HepG2 (cell line): Measurements from ENCODE around the gene LATS1. TPM values are rescaled to one million over a fixed set of nuclear protein-coding genes. Genes with fewer than 3 reads are reported as not detected.

Source experiments
- BRD4 ChIP-seq: sonication (generic); formaldehyde crosslinking; IDR thresholded peaks from 2 replicates; pipeline ENCODE4 v1.4.0; 2020; ENCODE audit warnings: missing genetic modification reagents
- DNMT1 ChIP-seq: sonication (generic); formaldehyde crosslinking; IDR thresholded peaks from 2 replicates; pipeline ENCODE4 v1.5.1; 2020; ENCODE audit warnings: mild to moderate bottlenecking, missing genetic modification reagents
- FOXA1 ChIP-seq, 2 experiments: fragments of 450-650 bp in 1 of 2; sonication (generic) in 1 of 2; formaldehyde crosslinking in 1 of 2; IDR thresholded peaks; 2 replicates each; pipeline versions ENCODE4 v1.4.0 to v1.6.1; 2016 to 2020; ENCODE audit warnings: missing genetic modification reagents in 1 of 2
- GLI4 ChIP-seq: sonication (generic); formaldehyde crosslinking; IDR thresholded peaks from 2 replicates; pipeline ENCODE4 v1.5.1; 2020; ENCODE audit warnings: missing genetic modification reagents, mild to moderate bottlenecking, moderate library complexity, borderline replicate concordance
- ISL2 ChIP-seq: sonication (generic); formaldehyde crosslinking; IDR thresholded peaks from 2 replicates; pipeline ENCODE4 v1.5.0; 2020; ENCODE audit warnings: missing genetic modification reagents
- KLF13 ChIP-seq: sonication (generic); formaldehyde crosslinking; IDR thresholded peaks from 2 replicates; pipeline ENCODE4 v1.4.0; 2020; ENCODE audit warnings: mild to moderate bottlenecking, missing genetic modification reagents
- KMT2B ChIP-seq: IDR thresholded peaks from 2 replicates; pipeline ENCODE4 v1.6.1; 2016; ENCODE audit warnings: missing genetic modification reagents, missing compliant biosample characterization
- MED8 ChIP-seq: sonication (generic); formaldehyde crosslinking; IDR thresholded peaks from 2 replicates; pipeline ENCODE4 v1.8.1; 2023; ENCODE audit warnings: mild to moderate bottlenecking, missing genetic modification reagents; ENCODE audit not compliant: insufficient replicate concordance
- SALL1 ChIP-seq: sonication (generic); formaldehyde crosslinking; IDR thresholded peaks from 2 replicates; pipeline ENCODE4 v1.8.0; 2022; ENCODE audit warnings: mild to moderate bottlenecking, missing genetic modification reagents
- SALL2 ChIP-seq: sonication (generic); formaldehyde crosslinking; IDR thresholded peaks from 2 replicates; pipeline ENCODE4 v1.8.1; 2023; ENCODE audit warnings: mild to moderate bottlenecking, missing genetic modification reagents, inconsistent platforms
- SP5 ChIP-seq: IDR thresholded peaks from 2 replicates; pipeline ENCODE4 v1.6.1; 2016; ENCODE audit warnings: low read depth, borderline replicate concordance
- TBP ChIP-seq: sonication (generic); formaldehyde crosslinking; IDR thresholded peaks from 2 replicates; pipeline ENCODE4 v1.5.0; 2020; ENCODE audit warnings: missing genetic modification reagents
- ZBTB20 ChIP-seq: sonication (generic); formaldehyde crosslinking; IDR thresholded peaks from 2 replicates; pipeline ENCODE4 v1.8.1; 2023; ENCODE audit warnings: missing genetic modification reagents, low read depth, mild to moderate bottlenecking, borderline replicate concordance
- ZNF337 ChIP-seq: sonication (generic); formaldehyde crosslinking; IDR thresholded peaks from 2 replicates; pipeline ENCODE4 v1.5.1; 2020; ENCODE audit warnings: missing genetic modification reagents, low read depth, mild to moderate bottlenecking, borderline replicate concordance
- ZNF761 ChIP-seq: sonication (generic); formaldehyde crosslinking; conservative IDR thresholded peaks from 2 replicates; pipeline ENCODE4 v1.4.0; 2020; ENCODE audit warnings: mild to moderate bottlenecking, missing genetic modification reagents
- polyA plus RNA-seq, 8 experiments: library from polyadenylated mRNA; depleted of rRNA in 3 of 8; stranded (reverse) in 7 of 8; unstranded in 1 of 8; fragments of >200 nt; fragmentation: Illumina TruSeq in 4 of 8; extraction: Trizol in 4 of 8; gene quantifications; 2 replicates each; pipeline versions ENCODE4 v1.2.1 to v1.2.3, GENCODE V29; 2011 to 2016; ENCODE audit warnings: low read depth in 4 of 8, missing spikeins in 1 of 8, mixed read lengths in 1 of 8; ENCODE audit not compliant: insufficient read depth in 1 of 8
- total RNA-seq, 5 experiments: library from RNA; depleted of rRNA; stranded (reverse); fragments of >200 nt; fragmentation: Illumina TruSeq; extraction: Trizol; gene quantifications; 2 replicates each; pipeline ENCODE4 v1.2.3, GENCODE V29; 2016; ENCODE audit warnings: low read depth in 1 of 5
- TF ChIP-seq, protein P1 (sequence below): sonication (generic); formaldehyde crosslinking; IDR thresholded peaks from 2 replicates; pipeline ENCODE4 v1.8.0; 2022; ENCODE audit warnings: missing genetic modification reagents, mild to moderate bottlenecking, inconsistent platforms, borderline replicate concordance
- TF ChIP-seq, protein P2 (sequence below): sonication (generic); formaldehyde crosslinking; IDR thresholded peaks from 2 replicates; pipeline ENCODE4 v1.9.0; 2022; ENCODE audit warnings: missing genetic modification reagents, mild to moderate bottlenecking, borderline replicate concordance
- TF ChIP-seq, protein P3 (sequence below): sonication (generic); formaldehyde crosslinking; IDR thresholded peaks from 2 replicates; pipeline ENCODE4 v1.4.0; 2020; ENCODE audit warnings: missing genetic modification reagents, borderline replicate concordance
- TF ChIP-seq, protein P4 (sequence below): IDR thresholded peaks from 2 replicates; pipeline ENCODE4 v1.6.1; 2012; ENCODE audit warnings: low read length, improper control_type of control experiment
- TF ChIP-seq, protein P5 (sequence below): IDR thresholded peaks from 2 replicates; pipeline ENCODE4 v1.6.1; 2016; ENCODE audit warnings: missing biosample characterization, missing genetic modification reagents, low read depth

The LATS1 gene
- total and polyA plus RNA-seq, 2 of the 13 experiments (the other 11 are each of a cell fraction or from before 2014, with no cell fraction given) = 9.9 to 12.6 TPM

DNA sequence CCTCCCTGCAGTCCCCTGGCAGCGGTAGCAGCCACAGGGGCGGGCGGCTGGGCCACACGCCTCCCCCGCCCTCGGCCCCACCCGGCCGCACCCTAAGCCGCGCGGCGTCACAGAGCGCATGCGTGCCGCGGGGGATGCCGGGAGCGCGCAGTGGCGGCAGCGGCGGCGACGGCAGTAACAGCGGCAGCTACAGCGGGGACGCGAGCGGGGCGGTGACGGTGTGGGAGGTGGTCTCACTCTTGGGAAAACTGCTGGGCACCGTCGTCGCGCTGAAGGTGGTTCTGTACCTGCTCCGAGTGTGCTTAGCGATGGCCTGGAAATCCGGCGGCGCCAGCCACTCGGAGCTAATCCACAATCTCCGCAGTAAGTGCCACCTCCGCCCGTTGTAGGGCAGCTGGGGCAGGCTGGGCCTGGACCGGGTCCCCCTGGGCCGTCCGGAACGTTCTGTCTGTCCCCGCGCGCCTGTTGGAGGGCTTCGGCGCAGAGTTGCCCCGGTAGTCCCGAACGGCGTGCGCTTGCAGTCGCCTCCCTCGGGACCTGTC, 31.8 kb upstream of the LATS1 start, which contains the start of gene PCMT1 (continued):
- TF ChIP-seq ISL2 (CRISPR knock-in tag) (peak; percentile 80), ZNF761 (CRISPR knock-in tag) (peak; percentile 38; the same call in 1 of the 2 replicates), SALL2 (CRISPR knock-in tag) (peak; percentile 65; the same call in 1 of the 2 replicates), KMT2B (CRISPR knock-in tag) (peak; percentile 66), BRD4 (peak; percentile 93; the same call in 1 of the 2 replicates), SALL1 (CRISPR knock-in tag) (peak; percentile 82), ZBTB20 (CRISPR knock-in tag) (no peak), DNMT1 (peak; percentile 74; the same call in 1 of the 2 replicates), FOXA1 (IDR thresholded peaks at IDR 0.05) (no peak), FOXA1 (CRISPR knock-in tag; IDR thresholded peaks at IDR 0.05) (peak; percentile 3; the same call in 1 of the 2 replicates), TBP (CRISPR knock-in tag) (peak; percentile 93; the same call in 1 of the 2 replicates), KLF13 (peak; percentile 83), MED8 (no peak), ZNF337 (CRISPR knock-in tag) (no peak), SP5 (CRISPR knock-in tag) (peak; percentile 68; the same call in 1 of the 2 replicates), GLI4 (CRISPR knock-in tag) (peak; percentile 46; the same call in 1 of the 2 replicates)
- TF ChIP-seq, protein P1, sequence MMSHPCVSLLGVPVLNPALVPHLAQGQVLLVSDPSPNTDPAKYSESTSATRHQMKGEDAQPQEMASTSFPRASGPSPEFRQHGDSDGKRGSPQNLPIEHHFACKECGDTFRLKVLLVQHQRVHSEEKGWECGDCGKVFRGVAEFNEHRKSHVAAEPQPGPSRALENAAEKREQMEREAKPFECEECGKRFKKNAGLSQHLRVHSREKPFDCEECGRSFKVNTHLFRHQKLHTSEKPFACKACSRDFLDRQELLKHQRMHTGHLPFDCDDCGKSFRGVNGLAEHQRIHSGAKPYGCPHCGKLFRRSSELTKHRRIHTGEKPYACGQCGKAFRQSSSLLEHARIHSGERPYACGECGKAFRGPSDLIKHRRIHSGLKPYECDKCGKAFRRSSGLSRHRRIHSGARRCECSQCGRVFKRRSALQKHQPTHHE = peak; percentile 97
- TF ChIP-seq, protein P2, sequence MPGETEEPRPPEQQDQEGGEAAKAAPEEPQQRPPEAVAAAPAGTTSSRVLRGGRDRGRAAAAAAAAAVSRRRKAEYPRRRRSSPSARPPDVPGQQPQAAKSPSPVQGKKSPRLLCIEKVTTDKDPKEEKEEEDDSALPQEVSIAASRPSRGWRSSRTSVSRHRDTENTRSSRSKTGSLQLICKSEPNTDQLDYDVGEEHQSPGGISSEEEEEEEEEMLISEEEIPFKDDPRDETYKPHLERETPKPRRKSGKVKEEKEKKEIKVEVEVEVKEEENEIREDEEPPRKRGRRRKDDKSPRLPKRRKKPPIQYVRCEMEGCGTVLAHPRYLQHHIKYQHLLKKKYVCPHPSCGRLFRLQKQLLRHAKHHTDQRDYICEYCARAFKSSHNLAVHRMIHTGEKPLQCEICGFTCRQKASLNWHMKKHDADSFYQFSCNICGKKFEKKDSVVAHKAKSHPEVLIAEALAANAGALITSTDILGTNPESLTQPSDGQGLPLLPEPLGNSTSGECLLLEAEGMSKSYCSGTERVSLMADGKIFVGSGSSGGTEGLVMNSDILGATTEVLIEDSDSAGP (CRISPR knock-in tag) = peak; percentile 89
- TF ChIP-seq, protein P3, sequence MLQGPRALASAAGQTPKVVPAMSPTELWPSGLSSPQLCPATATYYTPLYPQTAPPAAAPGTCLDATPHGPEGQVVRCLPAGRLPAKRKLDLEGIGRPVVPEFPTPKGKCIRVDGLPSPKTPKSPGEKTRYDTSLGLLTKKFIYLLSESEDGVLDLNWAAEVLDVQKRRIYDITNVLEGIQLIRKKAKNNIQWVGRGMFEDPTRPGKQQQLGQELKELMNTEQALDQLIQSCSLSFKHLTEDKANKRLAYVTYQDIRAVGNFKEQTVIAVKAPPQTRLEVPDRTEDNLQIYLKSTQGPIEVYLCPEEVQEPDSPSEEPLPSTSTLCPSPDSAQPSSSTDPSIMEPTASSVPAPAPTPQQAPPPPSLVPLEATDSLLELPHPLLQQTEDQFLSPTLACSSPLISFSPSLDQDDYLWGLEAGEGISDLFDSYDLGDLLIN = 0 out of 2 replicates have a peak, but pooled peaks have one; percentile 23
- TF ChIP-seq, protein P4, sequence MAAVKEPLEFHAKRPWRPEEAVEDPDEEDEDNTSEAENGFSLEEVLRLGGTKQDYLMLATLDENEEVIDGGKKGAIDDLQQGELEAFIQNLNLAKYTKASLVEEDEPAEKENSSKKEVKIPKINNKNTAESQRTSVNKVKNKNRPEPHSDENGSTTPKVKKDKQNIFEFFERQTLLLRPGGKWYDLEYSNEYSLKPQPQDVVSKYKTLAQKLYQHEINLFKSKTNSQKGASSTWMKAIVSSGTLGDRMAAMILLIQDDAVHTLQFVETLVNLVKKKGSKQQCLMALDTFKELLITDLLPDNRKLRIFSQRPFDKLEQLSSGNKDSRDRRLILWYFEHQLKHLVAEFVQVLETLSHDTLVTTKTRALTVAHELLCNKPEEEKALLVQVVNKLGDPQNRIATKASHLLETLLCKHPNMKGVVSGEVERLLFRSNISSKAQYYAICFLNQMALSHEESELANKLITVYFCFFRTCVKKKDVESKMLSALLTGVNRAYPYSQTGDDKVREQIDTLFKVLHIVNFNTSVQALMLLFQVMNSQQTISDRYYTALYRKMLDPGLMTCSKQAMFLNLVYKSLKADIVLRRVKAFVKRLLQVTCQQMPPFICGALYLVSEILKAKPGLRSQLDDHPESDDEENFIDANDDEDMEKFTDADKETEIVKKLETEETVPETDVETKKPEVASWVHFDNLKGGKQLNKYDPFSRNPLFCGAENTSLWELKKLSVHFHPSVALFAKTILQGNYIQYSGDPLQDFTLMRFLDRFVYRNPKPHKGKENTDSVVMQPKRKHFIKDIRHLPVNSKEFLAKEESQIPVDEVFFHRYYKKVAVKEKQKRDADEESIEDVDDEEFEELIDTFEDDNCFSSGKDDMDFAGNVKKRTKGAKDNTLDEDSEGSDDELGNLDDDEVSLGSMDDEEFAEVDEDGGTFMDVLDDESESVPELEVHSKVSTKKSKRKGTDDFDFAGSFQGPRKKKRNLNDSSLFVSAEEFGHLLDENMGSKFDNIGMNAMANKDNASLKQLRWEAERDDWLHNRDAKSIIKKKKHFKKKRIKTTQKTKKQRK = no peak
- TF ChIP-seq, protein P5, sequence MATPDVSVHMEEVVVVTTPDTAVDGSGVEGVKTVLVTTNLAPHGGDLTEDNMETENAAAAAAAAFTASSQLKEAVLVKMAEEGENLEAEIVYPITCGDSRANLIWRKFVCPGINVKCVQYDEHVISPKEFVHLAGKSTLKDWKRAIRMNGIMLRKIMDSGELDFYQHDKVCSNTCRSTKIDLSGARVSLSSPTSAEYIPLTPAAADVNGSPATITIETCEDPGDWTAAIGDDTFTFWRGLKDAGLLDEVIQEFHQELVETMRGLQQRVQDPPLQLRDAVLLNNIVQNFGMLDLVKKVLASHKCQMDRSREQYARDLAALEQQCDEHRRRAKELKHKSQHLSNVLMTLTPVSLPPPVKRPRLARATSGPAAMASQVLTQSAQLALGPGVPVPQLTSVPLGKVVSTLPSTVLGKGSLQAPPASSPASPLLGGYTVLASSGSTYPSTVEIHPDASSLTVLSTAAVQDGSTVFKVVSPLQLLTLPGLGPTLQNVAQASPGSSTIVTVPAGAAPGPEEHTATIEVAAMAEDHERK = peak; percentile 74
